Measurements from ENCODE around the gene PRKG1. TPM values are rescaled to one million over a fixed set of nuclear protein-coding genes. Genes with fewer than 3 reads are reported as not detected.
A peak's percentile ranks its signal among the peaks of the same experiment; 100 is the strongest.

PRKG1 gene
- total and polyA plus RNA-seq, 2 experiments from 2014 or later, result 18.2 to 21.1 TPM

- TF ChIP-seq, protein P1, sequence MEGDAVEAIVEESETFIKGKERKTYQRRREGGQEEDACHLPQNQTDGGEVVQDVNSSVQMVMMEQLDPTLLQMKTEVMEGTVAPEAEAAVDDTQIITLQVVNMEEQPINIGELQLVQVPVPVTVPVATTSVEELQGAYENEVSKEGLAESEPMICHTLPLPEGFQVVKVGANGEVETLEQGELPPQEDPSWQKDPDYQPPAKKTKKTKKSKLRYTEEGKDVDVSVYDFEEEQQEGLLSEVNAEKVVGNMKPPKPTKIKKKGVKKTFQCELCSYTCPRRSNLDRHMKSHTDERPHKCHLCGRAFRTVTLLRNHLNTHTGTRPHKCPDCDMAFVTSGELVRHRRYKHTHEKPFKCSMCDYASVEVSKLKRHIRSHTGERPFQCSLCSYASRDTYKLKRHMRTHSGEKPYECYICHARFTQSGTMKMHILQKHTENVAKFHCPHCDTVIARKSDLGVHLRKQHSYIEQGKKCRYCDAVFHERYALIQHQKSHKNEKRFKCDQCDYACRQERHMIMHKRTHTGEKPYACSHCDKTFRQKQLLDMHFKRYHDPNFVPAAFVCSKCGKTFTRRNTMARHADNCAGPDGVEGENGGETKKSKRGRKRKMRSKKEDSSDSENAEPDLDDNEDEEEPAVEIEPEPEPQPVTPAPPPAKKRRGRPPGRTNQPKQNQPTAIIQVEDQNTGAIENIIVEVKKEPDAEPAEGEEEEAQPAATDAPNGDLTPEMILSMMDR (conservative IDR thresholded peaks at IDR 0.05; ENCODE audit: low read depth in 2 of 2), result no peak
- no peak for TF ChIP-seq ZNF114 (CRISPR knock-in tag; IDR thresholded peaks at IDR 0.05)
Measured at GRCh38 chr10:51144161-51144781, 70.0 kb downstream of the PRKG1 start (continued).

DNA sequence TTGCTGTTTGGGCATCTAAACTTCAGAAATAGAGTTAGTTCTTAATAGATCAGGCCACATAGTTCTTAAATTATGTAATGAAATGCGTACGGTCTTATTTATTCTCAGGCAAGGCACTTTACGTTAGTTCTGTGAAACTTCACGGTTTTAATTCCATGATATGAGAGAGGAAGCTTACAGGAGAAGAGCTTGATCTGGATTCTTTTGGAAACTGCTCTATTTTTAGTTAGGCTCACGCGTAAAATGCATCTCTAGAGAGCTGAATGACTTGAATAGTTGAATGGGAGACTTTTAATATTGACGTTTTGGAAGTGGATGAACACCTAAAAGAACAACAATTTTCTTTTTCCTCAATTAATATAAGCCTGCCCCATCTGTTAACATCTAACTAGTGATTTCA lies 71.1 kb downstream of the PRKG1 start:
- Histone ChIP-seq H3F3A (replicated peaks; ENCODE audit: low read depth) (no peaks in the 10 kb centered on the region), H4K20me1 (replicated peaks; ENCODE audit: insufficient read depth) (no peaks in the 10 kb centered on the region), H3K36me3 (ENCODE audit: insufficient read depth) (no peaks in the 10 kb centered on the region), H3K4me3 (no peak overlapping the region), H3K79me2 (replicated peaks; ENCODE audit: insufficient read depth) (no peaks in the 10 kb centered on the region), H3K9me2 (ENCODE audit: insufficient read depth) (no peaks in the 10 kb centered on the region), H3K4me2 (no peak overlapping the region), H3K27me3 (ENCODE audit: insufficient read depth) (no peaks in the 10 kb centered on the region), H3K4me1 (ENCODE audit: insufficient read depth) (peaks cover 9% of the 10 kb centered on the region; the same call in 1 of the 2 replicates), H2AFZ (no peak overlapping the region), H3K27ac (ENCODE audit: low read depth) (no peak overlapping the region)
- no peaks in the 10 kb centered on the region for H3K36me3 Mint-ChIP-seq (ENCODE audit: low read depth)
- ATAC-seq (no peak), DNase-seq (ENCODE audit: low spot score) (no peak)
- H3K27ac Mint-ChIP-seq, result peak overlapping the region; percentile 3; the same call in 1 of the 2 replicates
- peaks cover 4% of the 10 kb centered on the region; the same call in 2 of the 3 replicates for H3K4me1 Mint-ChIP-seq
- no peaks in the 10 kb centered on the region for H3K27me3 Mint-ChIP-seq (ENCODE audit: insufficient read depth, low read depth, poor library complexity)
- TF ChIP-seq NANOG (IDR thresholded peaks at IDR 0.05; ENCODE audit: borderline replicate concordance) (no peak), STAT1 (IDR thresholded peaks at IDR 0.05; ENCODE audit: unreplicated experiment) (no peak), ZNF114 (CRISPR knock-in tag; IDR thresholded peaks at IDR 0.05) (no peak)
- TF ChIP-seq, protein P1 (conservative IDR thresholded peaks at IDR 0.05; ENCODE audit: low read depth in 2 of 2), result no peak
- TF ChIP-seq, protein P2, sequence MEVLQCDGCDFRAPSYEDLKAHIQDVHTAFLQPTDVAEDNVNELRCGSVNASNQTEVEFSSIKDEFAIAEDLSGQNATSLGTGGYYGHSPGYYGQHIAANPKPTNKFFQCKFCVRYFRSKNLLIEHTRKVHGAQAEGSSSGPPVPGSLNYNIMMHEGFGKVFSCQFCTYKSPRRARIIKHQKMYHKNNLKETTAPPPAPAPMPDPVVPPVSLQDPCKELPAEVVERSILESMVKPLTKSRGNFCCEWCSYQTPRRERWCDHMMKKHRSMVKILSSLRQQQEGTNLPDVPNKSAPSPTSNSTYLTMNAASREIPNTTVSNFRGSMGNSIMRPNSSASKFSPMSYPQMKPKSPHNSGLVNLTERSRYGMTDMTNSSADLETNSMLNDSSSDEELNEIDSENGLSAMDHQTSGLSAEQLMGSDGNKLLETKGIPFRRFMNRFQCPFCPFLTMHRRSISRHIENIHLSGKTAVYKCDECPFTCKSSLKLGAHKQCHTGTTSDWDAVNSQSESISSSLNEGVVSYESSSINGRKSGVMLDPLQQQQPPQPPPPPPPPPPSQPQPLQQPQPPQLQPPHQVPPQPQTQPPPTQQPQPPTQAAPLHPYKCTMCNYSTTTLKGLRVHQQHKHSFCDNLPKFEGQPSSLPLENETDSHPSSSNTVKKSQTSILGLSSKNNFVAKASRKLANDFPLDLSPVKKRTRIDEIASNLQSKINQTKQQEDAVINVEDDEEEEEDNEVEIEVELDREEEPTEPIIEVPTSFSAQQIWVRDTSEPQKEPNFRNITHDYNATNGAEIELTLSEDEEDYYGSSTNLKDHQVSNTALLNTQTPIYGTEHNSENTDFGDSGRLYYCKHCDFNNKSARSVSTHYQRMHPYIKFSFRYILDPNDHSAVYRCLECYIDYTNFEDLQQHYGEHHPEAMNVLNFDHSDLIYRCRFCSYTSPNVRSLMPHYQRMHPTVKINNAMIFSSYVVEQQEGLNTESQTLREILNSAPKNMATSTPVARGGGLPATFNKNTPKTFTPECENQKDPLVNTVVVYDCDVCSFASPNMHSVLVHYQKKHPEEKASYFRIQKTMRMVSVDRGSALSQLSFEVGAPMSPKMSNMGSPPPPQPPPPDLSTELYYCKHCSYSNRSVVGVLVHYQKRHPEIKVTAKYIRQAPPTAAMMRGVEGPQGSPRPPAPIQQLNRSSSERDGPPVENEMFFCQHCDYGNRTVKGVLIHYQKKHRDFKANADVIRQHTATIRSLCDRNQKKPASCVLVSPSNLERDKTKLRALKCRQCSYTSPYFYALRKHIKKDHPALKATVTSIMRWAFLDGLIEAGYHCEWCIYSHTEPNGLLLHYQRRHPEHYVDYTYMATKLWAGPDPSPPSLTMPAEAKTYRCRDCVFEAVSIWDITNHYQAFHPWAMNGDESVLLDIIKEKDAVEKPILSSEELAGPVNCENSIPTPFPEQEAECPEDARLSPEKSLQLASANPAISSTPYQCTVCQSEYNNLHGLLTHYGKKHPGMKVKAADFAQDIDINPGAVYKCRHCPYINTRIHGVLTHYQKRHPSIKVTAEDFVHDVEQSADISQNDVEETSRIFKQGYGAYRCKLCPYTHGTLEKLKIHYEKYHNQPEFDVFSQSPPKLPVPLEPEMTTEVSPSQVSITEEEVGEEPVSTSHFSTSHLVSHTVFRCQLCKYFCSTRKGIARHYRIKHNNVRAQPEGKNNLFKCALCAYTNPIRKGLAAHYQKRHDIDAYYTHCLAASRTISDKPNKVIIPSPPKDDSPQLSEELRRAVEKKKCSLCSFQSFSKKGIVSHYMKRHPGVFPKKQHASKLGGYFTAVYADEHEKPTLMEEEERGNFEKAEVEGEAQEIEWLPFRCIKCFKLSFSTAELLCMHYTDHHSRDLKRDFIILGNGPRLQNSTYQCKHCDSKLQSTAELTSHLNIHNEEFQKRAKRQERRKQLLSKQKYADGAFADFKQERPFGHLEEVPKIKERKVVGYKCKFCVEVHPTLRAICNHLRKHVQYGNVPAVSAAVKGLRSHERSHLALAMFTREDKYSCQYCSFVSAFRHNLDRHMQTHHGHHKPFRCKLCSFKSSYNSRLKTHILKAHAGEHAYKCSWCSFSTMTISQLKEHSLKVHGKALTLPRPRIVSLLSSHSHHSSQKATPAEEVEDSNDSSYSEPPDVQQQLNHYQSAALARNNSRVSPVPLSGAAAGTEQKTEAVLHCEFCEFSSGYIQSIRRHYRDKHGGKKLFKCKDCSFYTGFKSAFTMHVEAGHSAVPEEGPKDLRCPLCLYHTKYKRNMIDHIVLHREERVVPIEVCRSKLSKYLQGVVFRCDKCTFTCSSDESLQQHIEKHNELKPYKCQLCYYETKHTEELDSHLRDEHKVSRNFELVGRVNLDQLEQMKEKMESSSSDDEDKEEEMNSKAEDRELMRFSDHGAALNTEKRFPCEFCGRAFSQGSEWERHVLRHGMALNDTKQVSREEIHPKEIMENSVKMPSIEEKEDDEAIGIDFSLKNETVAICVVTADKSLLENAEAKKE (CRISPR knock-in tag; IDR thresholded peaks at IDR 0.05), result no peak
- TF ChIP-seq, protein P3, sequence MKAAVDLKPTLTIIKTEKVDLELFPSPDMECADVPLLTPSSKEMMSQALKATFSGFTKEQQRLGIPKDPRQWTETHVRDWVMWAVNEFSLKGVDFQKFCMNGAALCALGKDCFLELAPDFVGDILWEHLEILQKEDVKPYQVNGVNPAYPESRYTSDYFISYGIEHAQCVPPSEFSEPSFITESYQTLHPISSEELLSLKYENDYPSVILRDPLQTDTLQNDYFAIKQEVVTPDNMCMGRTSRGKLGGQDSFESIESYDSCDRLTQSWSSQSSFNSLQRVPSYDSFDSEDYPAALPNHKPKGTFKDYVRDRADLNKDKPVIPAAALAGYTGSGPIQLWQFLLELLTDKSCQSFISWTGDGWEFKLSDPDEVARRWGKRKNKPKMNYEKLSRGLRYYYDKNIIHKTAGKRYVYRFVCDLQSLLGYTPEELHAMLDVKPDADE (IDR thresholded peaks at IDR 0.05), result no peak
- no peak overlapping the region for H3K4me3 Mint-ChIP-seq
- no peaks in the 10 kb centered on the region for H3K9me3 Mint-ChIP-seq

Measured in GM23338 (cell line).